Muscle of leg (tissue), 11 donors: Measurements from ENCODE around the gene CEP78. TPM values are rescaled to one million over a fixed set of nuclear protein-coding genes. Genes with fewer than 3 reads are reported as not detected.

Experiments used
- DNase-seq: peaks from one replicate; pipeline ENCODE4 v3.0.0; 2013
- H3K27ac ChIP-seq: one replicate; pipeline ENCODE4 v1.5.1; 2013; ENCODE audit warnings: mild to moderate bottlenecking, low read length, control low read depth
- H3K27me3 ChIP-seq: one replicate; pipeline ENCODE4 v1.6.1; 2013; ENCODE audit warnings: low read length; ENCODE audit not compliant: control insufficient read depth, insufficient read depth
- H3K36me3 ChIP-seq: one replicate; pipeline ENCODE4 v1.6.1; 2013; ENCODE audit warnings: low read length; ENCODE audit not compliant: control insufficient read depth, insufficient read depth
- H3K4me1 ChIP-seq: one replicate; pipeline ENCODE4 v1.6.1; 2013; ENCODE audit warnings: low read length; ENCODE audit not compliant: control insufficient read depth, insufficient read depth
- H3K4me3 ChIP-seq: one replicate; pipeline ENCODE4 v1.5.1; 2013; ENCODE audit warnings: low read length, control low read depth
- H3K9me3 ChIP-seq: replicated peaks from 2 replicates; pipeline ENCODE4 v1.6.1; 2013; ENCODE audit warnings: low read depth, low read length; ENCODE audit not compliant: control insufficient read depth
- WGBS: methylation state at CpG from one replicate; pipeline ENCODE4 v1.1.5; 2013; ENCODE audit warnings: missing lambda C conversion rate; ENCODE audit not compliant: insufficient coverage; 5-methylcytosine and 5-hydroxymethylcytosine counted together
- polyA plus RNA-seq, 8 donors: library from polyadenylated mRNA; unstranded; fragments of 120-200 nt; gene quantifications; one replicate each; pipeline versions ENCODE4 v1.2.1 to v1.2.3, GENCODE V29; 2013; ENCODE audit warnings: inconsistent platforms in 1 of 8, low replicate concordance in 1 of 8; ENCODE audit not compliant: insufficient read length in 8 of 8, insufficient read depth in 1 of 8
- total RNA-seq: library from RNA; stranded (reverse); fragments of 120-200 nt; gene quantifications from one replicate; pipeline ENCODE4 v1.2.4, GENCODE V29; 2013

CEP78 gene
- total and polyA plus RNA-seq, 9 donors = 12.6 to 22.6 (median 16.9) TPM

GRCh38 chr9:78248635-78249034 lies 12.8 kb downstream of the CEP78 start:
- H3K4me1 ChIP-seq = no peaks in the 10 kb centered on the region
- no peaks in the 10 kb centered on the region for H3K9me3 ChIP-seq
- H3K4me3 ChIP-seq = no peak overlapping the region
- H3K36me3 ChIP-seq = peaks cover 16% of the 10 kb centered on the region
- H3K27me3 ChIP-seq = no peaks in the 10 kb centered on the region
- WGBS = no CpG with 5 or more reads among the region's 1 CpG
- DNase-seq = no peak
- H3K27ac ChIP-seq = no peak overlapping the region

- H3K36me3 ChIP-seq = peaks cover 11% of the 10 kb centered on the region
Measured at GRCh38 chr9:78249542-78249941, 13.7 kb downstream of the CEP78 start.

GRCh38 chr9:78252616-78253015 lies 16.7 kb downstream of the CEP78 start:
- DNase-seq = no peak
- Histone ChIP-seq H3K27me3 (no peaks in the 10 kb centered on the region), H3K27ac (no peak overlapping the region), H3K4me3 (no peak overlapping the region), H3K36me3 (peaks cover 7% of the 10 kb centered on the region), H3K9me3 (no peaks in the 10 kb centered on the region), H3K4me1 (no peaks in the 10 kb centered on the region)
- WGBS = no CpG with 5 or more reads among the region's 1 CpG

More at GRCh38 chr9:78249542-78249941, 13.7 kb downstream of the CEP78 start:
- H3K4me1 ChIP-seq = no peaks in the 10 kb centered on the region
- no peaks in the 10 kb centered on the region for H3K27me3 ChIP-seq
- no peaks in the 10 kb centered on the region for H3K9me3 ChIP-seq
- no peak overlapping the region for H3K4me3 ChIP-seq
- DNase-seq = no peak
- no peak overlapping the region for H3K27ac ChIP-seq

- Histone ChIP-seq H3K9me3 (no peaks in the 10 kb centered on the region), H3K36me3 (peaks cover 7% of the 10 kb centered on the region), H3K27me3 (no peaks in the 10 kb centered on the region), H3K27ac (no peak overlapping the region), H3K4me1 (no peaks in the 10 kb centered on the region), H3K4me3 (no peak overlapping the region)
- no peak for DNase-seq
- WGBS = no CpG with 5 or more reads among the region's 4 CpGs
Measured at GRCh38 chr9:78253285-78253684, 17.4 kb downstream of the CEP78 start.

GRCh38 chr9:78261403-78262001 lies 25.6 kb downstream of the CEP78 start:
- Histone ChIP-seq H3K4me3 (no peak overlapping the region), H3K27ac (no peak overlapping the region), H3K36me3 (peaks cover 6% of the 10 kb centered on the region), H3K9me3 (no peaks in the 10 kb centered on the region), H3K27me3 (no peaks in the 10 kb centered on the region), H3K4me1 (no peaks in the 10 kb centered on the region)
- WGBS = no CpG with 5 or more reads among the region's 2 CpGs
- DNase-seq = peak; percentile 57

- WGBS = no CpG with 5 or more reads among the region's 2 CpGs
- Histone ChIP-seq H3K4me3 (no peak overlapping the region), H3K9me3 (no peaks in the 10 kb centered on the region), H3K27me3 (no peaks in the 10 kb centered on the region), H3K36me3 (peaks cover 10% of the 10 kb centered on the region), H3K27ac (no peak overlapping the region), H3K4me1 (no peaks in the 10 kb centered on the region)
- DNase-seq = peak; percentile 13
Measured at GRCh38 chr9:78262655-78263054, 26.8 kb downstream of the CEP78 start.

DNA sequence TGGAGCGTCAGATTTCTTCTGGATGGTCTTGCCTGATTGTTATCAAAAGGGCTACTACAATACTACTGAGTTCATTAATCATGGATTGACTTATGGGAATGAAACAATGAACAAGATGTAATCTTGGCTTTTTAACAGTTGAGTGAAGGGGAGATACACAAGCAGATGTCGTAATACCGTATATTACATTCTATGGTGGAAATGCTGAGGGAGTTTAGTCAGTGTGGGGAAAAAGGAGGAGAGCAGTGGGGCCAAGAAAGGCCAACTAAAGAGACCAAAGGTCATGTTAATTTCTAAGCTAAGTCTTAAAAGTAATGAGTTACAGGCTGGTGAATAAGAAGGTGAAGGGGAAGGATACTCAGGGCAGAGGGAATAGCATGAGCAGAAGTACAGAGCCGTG lies 32.0 kb downstream of the CEP78 start:
- Histone ChIP-seq H3K4me3 (no peak overlapping the region), H3K36me3 (peaks cover 18% of the 10 kb centered on the region), H3K4me1 (no peaks in the 10 kb centered on the region), H3K9me3 (no peaks in the 10 kb centered on the region), H3K27ac (no peak overlapping the region), H3K27me3 (no peaks in the 10 kb centered on the region)
- no peak for DNase-seq
- WGBS = 88% methylated on average over 3 of the region's 4 CpGs

DNA sequence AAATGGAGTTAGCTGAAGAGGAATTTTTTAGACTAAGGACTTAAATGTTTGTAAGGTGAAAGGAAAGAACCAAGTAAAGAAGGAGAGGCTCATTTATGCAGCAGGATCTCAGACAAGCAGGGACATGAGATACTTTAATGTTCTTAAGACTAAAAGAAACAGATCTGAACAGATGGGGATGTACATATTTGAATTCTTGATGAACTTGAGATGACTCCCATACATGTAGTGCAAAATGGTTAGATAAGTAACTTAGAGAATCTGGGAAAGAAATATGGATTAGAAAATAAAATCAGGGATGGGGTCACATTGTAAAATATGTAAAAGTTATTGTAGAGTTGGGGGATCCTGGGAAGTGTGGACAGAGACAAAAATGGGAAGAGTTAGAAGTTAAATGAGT lies 33.9 kb downstream of the CEP78 start:
- Histone ChIP-seq H3K36me3 (peaks cover 18% of the 10 kb centered on the region), H3K27ac (no peak overlapping the region), H3K27me3 (no peaks in the 10 kb centered on the region), H3K4me3 (no peak overlapping the region), H3K4me1 (no peaks in the 10 kb centered on the region), H3K9me3 (no peaks in the 10 kb centered on the region)
- no peak for DNase-seq

- Histone ChIP-seq H3K36me3 (peaks cover 11% of the 10 kb centered on the region), H3K9me3 (no peaks in the 10 kb centered on the region), H3K4me1 (no peaks in the 10 kb centered on the region), H3K27ac (no peak overlapping the region), H3K27me3 (no peaks in the 10 kb centered on the region), H3K4me3 (no peak overlapping the region)
- DNase-seq = no peak
Measured at GRCh38 chr9:78272307-78272706, 36.4 kb downstream of the CEP78 start.

GRCh38 chr9:78273761-78274160 lies 37.9 kb downstream of the CEP78 start:
- 100% methylated on average over 2 of the region's 3 CpGs for WGBS
- peak; percentile 9 for DNase-seq
- H3K4me1 ChIP-seq = peaks cover under 1% of the 10 kb centered on the region
- H3K36me3 ChIP-seq = peaks cover 3% of the 10 kb centered on the region
- no peaks in the 10 kb centered on the region for H3K9me3 ChIP-seq
- no peaks in the 10 kb centered on the region for H3K27me3 ChIP-seq
- no peak overlapping the region for H3K4me3 ChIP-seq
- no peak overlapping the region for H3K27ac ChIP-seq

GRCh38 chr9:78278177-78278777 lies 42.4 kb downstream of the CEP78 start:
- 30% methylated on average over 2 of the region's 5 CpGs for WGBS
- Histone ChIP-seq H3K4me1 (peaks cover 26% of the 10 kb centered on the region), H3K27ac (no peak overlapping the region), H3K27me3 (no peaks in the 10 kb centered on the region), H3K4me3 (no peak overlapping the region), H3K36me3 (no peaks in the 10 kb centered on the region), H3K9me3 (no peaks in the 10 kb centered on the region)
- DNase-seq = peak; percentile 19
